SK-N-SH (cell line): ENCODE data around the gene NPFFR2. TPM values are rescaled to one million over a fixed set of nuclear protein-coding genes. Genes with fewer than 3 reads are reported as not detected.

Experiments
- CTCF ChIA-PET: fragments of 300-600, 350-600 bp; formaldehyde crosslinking; extraction: SDS; loops from one replicate; lab custom pipeline; 2021; lab: Yijun Ruan, JAX
- POLR2A ChIA-PET: fragments of 350-600 bp; sonication (Branson Sonifier 250); formaldehyde crosslinking; extraction: SDS; loops from one replicate; lab custom pipeline; 2020; ENCODE audit warnings: antibody characterized with exemption, inconsistent platforms; lab: Yijun Ruan, JAX
- DNase-seq: peaks from one replicate; pipeline ENCODE4 v3.0.0; 2012
- H2AFZ ChIP-seq: fragments of 200-600 bp; sonication (generic); 2 replicates; pipeline ENCODE4 v1.8.1; 2016; ENCODE audit warnings: antibody characterized with exemption, mild to moderate bottlenecking, low read depth
- H3F3A ChIP-seq: fragments of 200-600 bp; sonication (generic); replicated peaks from 2 replicates; pipeline ENCODE3; 2016; ENCODE audit warnings: antibody characterized with exemption, mild to moderate bottlenecking; ENCODE audit not compliant: insufficient read depth
- H3K27ac ChIP-seq, 2 experiments: fragments of 200-500 bp in 1 of 2; fragments of 200-600 bp in 1 of 2; sonication (Bioruptor generic) in 1 of 2; sonication (generic), shearing (Covaris generic) in 1 of 2; 2 replicates each; pipeline versions ENCODE4 v1.5.1 to v1.6.1; 2014 to 2016; ENCODE audit warnings: low read depth in 2 of 2, inconsistent platforms in 1 of 2, low read length in 1 of 2, mild to moderate bottlenecking in 1 of 2, mixed read lengths in 1 of 2
- H3K27me3 ChIP-seq: fragments of 200-600 bp; sonication (generic), shearing (Covaris generic); 2 replicates; pipeline ENCODE4 v1.6.1; 2016; ENCODE audit warnings: mixed run types; ENCODE audit not compliant: insufficient read depth
- H3K36me3 ChIP-seq, 2 experiments: fragments of 200-500 bp in 1 of 2; fragments of 200-600 bp in 1 of 2; sonication (Bioruptor generic) in 1 of 2; sonication (generic) in 1 of 2; replicated peaks in 1 of 2; 2 replicates each; pipeline versions ENCODE3 to v1.5.1; 2014 to 2016; ENCODE audit warnings: low read length in 1 of 2, mild to moderate bottlenecking in 1 of 2; ENCODE audit not compliant: insufficient read depth in 2 of 2, control insufficient read depth in 1 of 2
- H3K4me1 ChIP-seq, 2 experiments: fragments of 200-500 bp in 1 of 2; fragments of 200-600 bp in 1 of 2; sonication (Bioruptor generic) in 1 of 2; sonication (generic), shearing (Covaris generic) in 1 of 2; 2 replicates each; pipeline versions ENCODE4 v1.5.1 to v1.6.1; 2014 to 2016; ENCODE audit warnings: low read depth in 1 of 2, low read length in 1 of 2, mixed run types in 1 of 2; ENCODE audit not compliant: insufficient read depth in 2 of 2, control insufficient read depth in 1 of 2
- H3K4me2 ChIP-seq: fragments of 200-600 bp; sonication (generic), shearing (Covaris generic); 2 replicates; pipeline ENCODE4 v1.6.1; 2017; ENCODE audit warnings: mixed run types
- H3K4me3 ChIP-seq, 2 experiments: fragments of 200-500 bp in 1 of 2; fragments of 200-600 bp in 1 of 2; sonication (Bioruptor generic) in 1 of 2; sonication (generic), shearing (Covaris generic) in 1 of 2; 2 replicates each; pipeline versions ENCODE4 v1.5.1 to v1.8.1; 2014 to 2016; ENCODE audit warnings: low read depth in 2 of 2, inconsistent platforms in 1 of 2, low read length in 1 of 2, mild to moderate bottlenecking in 1 of 2, mixed read lengths in 1 of 2, moderate library complexity in 1 of 2
- H3K79me2 ChIP-seq: fragments of 200-600 bp; sonication (generic); 2 replicates; pipeline ENCODE4 v1.8.1; 2017; ENCODE audit warnings: mild to moderate bottlenecking; ENCODE audit not compliant: insufficient read depth
- H3K9ac ChIP-seq: fragments of 200-600 bp; sonication (generic); 2 replicates; pipeline ENCODE4 v1.6.1; 2017; ENCODE audit warnings: mixed run types
- H3K9me2 ChIP-seq: fragments of 200-600 bp; sonication (generic); 2 replicates; pipeline ENCODE4 v1.6.1; 2017; ENCODE audit warnings: mixed run types
- H3K9me3 ChIP-seq: fragments of 200-600 bp; sonication (generic); 2 replicates; pipeline ENCODE4 v1.6.1; 2017; ENCODE audit warnings: mixed run types, mild to moderate bottlenecking, moderate library complexity
- H4K20me1 ChIP-seq: fragments of 200-600 bp; sonication (generic); 2 replicates; pipeline ENCODE4 v1.6.1; 2017; ENCODE audit warnings: mild to moderate bottlenecking, mixed run types; ENCODE audit not compliant: insufficient read depth
- EP300 ChIP-seq, 2 experiments: IDR thresholded peaks; 2 replicates each; pipeline versions ENCODE4 v1.4.0 to v1.6.1; 2012; ENCODE audit warnings: borderline replicate concordance in 1 of 2, low read depth in 1 of 2, low read length in 1 of 2
- FOSL2 ChIP-seq: IDR thresholded peaks from 2 replicates; pipeline ENCODE4 v1.4.0; 2012; ENCODE audit warnings: low read depth, mild to moderate bottlenecking, moderate library complexity, borderline replicate concordance
- FOXJ3 ChIP-seq: sonication (generic); formaldehyde crosslinking; IDR thresholded peaks from 2 replicates; pipeline ENCODE4 v1.5.1; 2020; ENCODE audit warnings: mild to moderate bottlenecking, missing genetic modification reagents
- FOXM1 ChIP-seq: IDR thresholded peaks from 2 replicates; pipeline ENCODE4 v1.4.0; 2012; ENCODE audit warnings: low read depth, mild to moderate bottlenecking
- GABPA ChIP-seq: IDR thresholded peaks from 2 replicates; pipeline ENCODE4 v1.4.0; 2012; ENCODE audit warnings: low read depth, mild to moderate bottlenecking
- IRF3 ChIP-seq: fragments of 150-350 bp; IDR thresholded peaks from 2 replicates; pipeline ENCODE4 v1.6.1; 2016; ENCODE audit warnings: mild to moderate bottlenecking, low read depth, low read length
- MAX ChIP-seq: IDR thresholded peaks from 2 replicates; pipeline ENCODE4 v1.4.0; 2012; ENCODE audit warnings: low read depth
- NRF1 ChIP-seq: IDR thresholded peaks from 2 replicates; pipeline ENCODE4 v1.6.1; 2012; ENCODE audit warnings: low read depth, mild to moderate bottlenecking, low read length
- POLR2AphosphoS5 ChIP-seq: IDR thresholded peaks from 2 replicates; pipeline ENCODE4 v1.6.1; 2012; ENCODE audit warnings: low read depth, low read length
- REST ChIP-seq: IDR thresholded peaks from 2 replicates; pipeline ENCODE4 v1.6.1; 2012; ENCODE audit warnings: mild to moderate bottlenecking, low read depth, low read length, moderate library complexity
- RXRA ChIP-seq: IDR thresholded peaks from 2 replicates; pipeline ENCODE4 v1.4.0; 2012; ENCODE audit warnings: low read depth, mild to moderate bottlenecking, borderline replicate concordance
- USF2 ChIP-seq: fragments of 150-350 bp; IDR thresholded peaks from 2 replicates; pipeline ENCODE4 v1.6.1; 2017; ENCODE audit warnings: antibody characterized with exemption, low read length, low read depth, borderline replicate concordance
- WGBS: methylation state at CpG from one replicate; pipeline ENCODE4 v1.1.6; 2017; ENCODE audit warnings: low lambda C conversion rate; 5-methylcytosine and 5-hydroxymethylcytosine counted together
- polyA plus RNA-seq, 3 experiments: library from polyadenylated mRNA; depleted of rRNA; stranded (reverse); fragments of >200 nt; gene quantifications; 2 replicates each; pipeline ENCODE4 v1.2.3, GENCODE V29; 2012
- TF ChIP-seq, protein P1 (sequence below): fragments of 200-600 bp; sonication (generic); IDR thresholded peaks from 2 replicates; pipeline ENCODE4 v1.6.1; 2017; ENCODE audit warnings: antibody characterized with exemption, mild to moderate bottlenecking, moderate library complexity

The NPFFR2 gene
- polyA plus RNA-seq, 1 of the 3 experiments (the other 2 are of a cell fraction): 6.2 TPM

DNA sequence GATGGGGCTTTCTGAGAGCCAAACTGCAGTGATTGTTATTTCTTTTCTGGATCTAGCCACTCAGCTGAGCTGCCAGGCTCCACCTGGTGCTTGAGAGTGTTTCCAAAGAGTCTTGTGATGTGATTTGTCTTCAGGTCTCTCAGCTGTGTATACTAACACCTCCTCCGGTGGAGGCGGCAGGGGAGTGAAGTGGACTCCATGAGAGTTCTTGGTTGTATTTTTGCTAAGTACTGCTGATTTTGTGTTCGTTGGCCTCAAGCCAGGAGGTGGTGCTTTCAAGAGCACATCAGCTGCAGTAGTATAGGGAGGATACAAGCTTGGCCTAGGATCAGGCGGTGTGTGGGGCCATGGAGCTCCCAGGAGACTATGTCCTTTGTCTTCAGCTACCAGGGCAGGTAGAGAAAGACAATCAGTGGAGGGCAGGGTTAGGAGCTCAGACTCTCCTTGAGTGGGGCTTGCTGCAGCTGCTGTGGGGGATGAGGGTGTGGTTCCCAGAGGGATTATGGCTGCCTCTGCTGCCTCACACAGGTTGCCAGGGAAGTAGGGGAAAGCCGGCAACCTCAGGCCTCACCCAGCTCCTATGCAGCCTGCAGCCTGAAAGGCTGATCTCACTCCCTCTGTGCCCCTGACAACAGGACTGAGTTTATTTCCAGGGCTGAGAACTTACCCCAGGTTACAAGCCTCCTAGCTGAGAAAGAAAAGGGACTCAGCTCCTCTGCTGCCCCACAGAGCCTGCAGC is 62.4 kb downstream of the NPFFR2 start:
- Histone ChIP-seq H3K4me1 (no peaks in the 10 kb centered on the region), H3K4me3 (no peak overlapping the region), H3K79me2 (no peaks in the 10 kb centered on the region), H3K27ac (no peak overlapping the region), H4K20me1 (no peaks in the 10 kb centered on the region), H3K9me2 (no peaks in the 10 kb centered on the region), H3K4me2 (no peak overlapping the region), H3K27me3 (no peaks in the 10 kb centered on the region), H2AFZ (no peak overlapping the region), H3K9me3 (no peaks in the 10 kb centered on the region), H3K36me3 (no peaks in the 10 kb centered on the region), H3F3A (no peaks in the 10 kb centered on the region), H3K9ac (no peak overlapping the region)
- ChIA-PET POLR2A (no interaction called here), CTCF (interaction anchor here (0.8 to 1.6 kb wide), 2 partner anchors 10 to 25 kb away, joined by 3 to 4 read pairs; no protein-coding TSS in a partner anchor)
- WGBS: 60% methylated on average over 2 of the region's 5 CpGs
- TF ChIP-seq RXRA: no peak
- TF ChIP-seq EP300 (IDR thresholded peaks at IDR 0.05; ENCODE audit: borderline replicate concordance in 1 of 2, low read depth in 1 of 2, low read length in 1 of 2): no peak
- TF ChIP-seq USF2: no peak
- TF ChIP-seq POLR2AphosphoS5: no peak
- TF ChIP-seq REST: no peak
- TF ChIP-seq IRF3: no peak
- no peak for TF ChIP-seq FOXJ3 (CRISPR knock-in tag)
- TF ChIP-seq, protein P1, sequence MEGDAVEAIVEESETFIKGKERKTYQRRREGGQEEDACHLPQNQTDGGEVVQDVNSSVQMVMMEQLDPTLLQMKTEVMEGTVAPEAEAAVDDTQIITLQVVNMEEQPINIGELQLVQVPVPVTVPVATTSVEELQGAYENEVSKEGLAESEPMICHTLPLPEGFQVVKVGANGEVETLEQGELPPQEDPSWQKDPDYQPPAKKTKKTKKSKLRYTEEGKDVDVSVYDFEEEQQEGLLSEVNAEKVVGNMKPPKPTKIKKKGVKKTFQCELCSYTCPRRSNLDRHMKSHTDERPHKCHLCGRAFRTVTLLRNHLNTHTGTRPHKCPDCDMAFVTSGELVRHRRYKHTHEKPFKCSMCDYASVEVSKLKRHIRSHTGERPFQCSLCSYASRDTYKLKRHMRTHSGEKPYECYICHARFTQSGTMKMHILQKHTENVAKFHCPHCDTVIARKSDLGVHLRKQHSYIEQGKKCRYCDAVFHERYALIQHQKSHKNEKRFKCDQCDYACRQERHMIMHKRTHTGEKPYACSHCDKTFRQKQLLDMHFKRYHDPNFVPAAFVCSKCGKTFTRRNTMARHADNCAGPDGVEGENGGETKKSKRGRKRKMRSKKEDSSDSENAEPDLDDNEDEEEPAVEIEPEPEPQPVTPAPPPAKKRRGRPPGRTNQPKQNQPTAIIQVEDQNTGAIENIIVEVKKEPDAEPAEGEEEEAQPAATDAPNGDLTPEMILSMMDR: no peak
- TF ChIP-seq MAX: no peak
- TF ChIP-seq FOSL2: no peak
- no peak for TF ChIP-seq GABPA
- TF ChIP-seq FOXM1: no peak
- no peak for TF ChIP-seq NRF1
- no peak for DNase-seq
